ENCODE measurements around the gene PLA2G12B.
"Not testable (repeated sequence)": the region's sequence is repeated elsewhere in the genome, so short reads cannot be mapped to it uniquely, and the experiment has no call there.

Gene PLA2G12B

GRCh38 chr10:72954596-72955554 is at the start of gene PLA2G12B:
Gene PLA2G12B, minus strand, starts transcription at chr10:72954806. Its CDS starts 121 bp downstream, at chr10:72954685.
- DNase-seq (ENCODE audit: low read depth in 1 of 2, low spot score in 1 of 2): no peak

DNA sequence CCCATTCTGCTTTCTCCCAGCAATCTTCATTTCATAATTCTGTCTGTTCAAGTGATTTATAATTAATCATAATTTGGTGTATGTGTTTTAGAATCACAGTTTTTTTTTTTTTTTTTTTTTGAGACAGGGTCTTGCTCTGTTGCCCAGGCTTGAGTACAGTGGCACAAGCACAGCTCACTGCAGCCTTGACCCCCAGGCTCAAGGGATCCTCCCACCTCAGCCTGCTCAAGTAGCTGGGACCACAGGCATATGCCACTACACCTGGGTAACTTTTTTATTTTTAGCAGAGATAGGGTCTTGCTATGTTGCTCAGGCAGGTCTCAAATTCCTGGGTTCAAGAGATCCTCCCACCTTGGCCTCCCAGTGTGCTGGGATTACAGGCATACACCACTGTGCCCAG is 49.2 kb upstream of the PLA2G12B start:
- DNase-seq (ENCODE audit: low read depth in 1 of 2, low spot score in 1 of 2): no peak

DNA sequence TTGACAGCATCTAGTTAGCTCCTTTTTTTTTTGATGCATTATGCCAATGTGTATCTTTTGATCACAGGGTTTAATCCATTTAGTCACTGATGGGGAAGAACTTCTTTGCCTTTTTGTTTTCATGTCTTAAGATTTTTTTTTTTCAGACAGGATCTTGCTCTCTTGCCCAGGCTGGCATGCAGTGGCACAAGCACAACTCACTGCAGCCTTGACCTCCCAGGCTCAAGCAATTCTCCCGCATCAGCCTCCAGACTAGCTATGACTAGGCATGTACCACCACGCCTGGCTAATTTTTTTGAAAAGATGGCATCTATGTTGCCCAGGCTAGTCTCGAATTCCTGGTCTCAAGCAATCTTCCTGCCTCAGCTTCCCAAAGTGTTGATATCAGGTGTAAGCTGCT is 46.4 kb upstream of the PLA2G12B start:
- no peak for DNase-seq (ENCODE audit: low read depth in 1 of 2, low spot score in 1 of 2)

DNA sequence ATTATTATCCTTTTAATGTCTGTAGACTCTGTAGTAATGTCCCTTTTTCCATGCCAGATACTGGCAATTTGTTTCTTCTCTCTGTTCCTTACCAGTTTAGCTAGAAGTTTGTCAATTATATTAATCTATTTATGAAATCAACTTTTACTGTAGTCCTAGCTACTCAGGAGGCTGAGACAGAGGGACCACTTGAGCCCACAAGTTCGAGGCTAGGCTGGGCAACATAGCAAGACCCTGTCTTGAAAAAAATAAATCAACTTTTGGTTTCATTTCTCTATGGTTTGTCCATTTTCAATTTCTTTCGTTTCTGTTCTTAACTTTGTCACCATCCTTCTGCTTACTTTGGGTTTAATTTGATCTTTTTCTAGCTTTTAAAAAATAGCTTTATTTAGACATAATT is 42.5 kb upstream of the PLA2G12B start:
- no peak for DNase-seq (ENCODE audit: low read depth in 1 of 2, low spot score in 1 of 2)

DNA sequence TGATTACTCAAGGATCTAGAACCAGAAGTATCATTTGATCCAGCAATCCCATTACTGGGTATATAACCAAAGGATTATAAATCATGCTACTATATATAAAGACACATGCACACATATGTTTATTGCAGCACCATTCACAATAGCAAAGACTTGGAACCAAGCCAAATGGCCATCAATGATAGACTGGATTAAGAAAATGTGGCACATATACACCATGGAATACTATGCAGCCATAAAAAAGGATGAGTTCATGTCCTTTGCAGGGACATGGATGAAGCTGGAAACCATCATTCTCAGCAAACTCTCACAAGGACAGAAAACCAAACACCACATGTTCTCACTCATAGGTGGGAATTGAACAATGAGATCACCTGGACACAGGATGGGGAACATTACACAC is 40.9 kb upstream of the PLA2G12B start:
- DNase-seq (ENCODE audit: low read depth in 1 of 2, low spot score in 1 of 2): not testable (repeated sequence)

GRCh38 chr10:72989771-72990170 is 35.2 kb upstream of the PLA2G12B start:
- not testable (repeated sequence) for DNase-seq (ENCODE audit: low read depth in 1 of 2, low spot score in 1 of 2)

- DNase-seq (ENCODE audit: low read depth in 1 of 2, low spot score in 1 of 2): not testable (repeated sequence)
These were observed 30.0 kb upstream of the PLA2G12B start for GRCh38 chr10:72984618-72985017.

DNA sequence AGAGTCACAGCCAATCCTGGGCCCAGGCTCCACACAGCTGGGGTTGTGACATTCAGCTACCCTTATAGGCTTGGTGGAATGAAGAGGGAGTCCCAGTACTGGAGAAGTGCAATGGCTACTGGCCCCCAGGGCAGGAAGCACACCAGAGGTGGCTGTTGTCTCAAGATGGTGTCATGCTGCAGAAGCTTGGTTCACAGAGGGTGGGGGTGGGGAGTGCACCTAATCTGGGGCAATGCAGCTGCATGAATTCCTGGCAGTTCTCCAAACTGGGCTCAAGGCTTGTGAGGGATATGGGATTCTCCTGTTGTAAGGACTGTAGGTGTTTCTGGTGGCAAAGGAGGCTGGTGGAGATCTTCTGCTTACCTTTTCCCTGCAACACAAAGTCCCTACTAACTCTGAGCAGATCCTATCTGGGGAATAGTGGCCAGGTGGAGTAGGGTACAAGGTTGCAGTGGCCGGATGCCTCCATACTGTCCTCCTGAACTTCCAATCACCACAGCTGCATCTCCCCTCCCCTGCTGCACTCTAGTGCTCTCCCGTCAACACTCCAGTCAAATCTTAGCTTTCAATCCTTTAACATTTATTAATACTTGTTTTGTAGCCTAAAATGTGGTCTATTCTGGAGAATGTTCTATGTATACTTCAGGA is 27.4 kb upstream of the PLA2G12B start:
- no peak for DNase-seq (ENCODE audit: low read depth in 1 of 2, low spot score in 1 of 2)

GRCh38 chr10:72981028-72981881 is 26.6 kb upstream of the PLA2G12B start:
- no peak for DNase-seq (ENCODE audit: low read depth in 1 of 2, low spot score in 1 of 2)

DNA sequence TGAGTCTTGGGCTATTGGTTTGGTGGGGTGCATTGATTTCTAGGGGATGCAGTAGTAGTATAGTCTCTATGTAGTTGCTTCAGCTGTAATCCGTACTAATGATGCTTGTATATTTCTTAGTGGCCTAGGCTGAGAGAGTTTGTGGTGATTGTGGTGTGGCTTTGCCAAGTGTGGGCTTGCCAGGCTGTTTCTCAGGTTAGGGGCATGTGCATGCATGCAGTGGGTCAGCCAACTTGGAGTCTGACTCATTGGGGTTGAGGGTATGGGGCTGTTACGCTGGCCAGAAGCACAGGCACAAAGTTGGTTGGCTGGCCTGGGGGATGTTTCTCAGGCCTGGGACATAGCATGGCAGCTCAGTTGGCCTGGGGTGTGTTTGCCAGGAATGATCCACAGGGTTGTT is 25.7 kb upstream of the PLA2G12B start:
- no peak for DNase-seq (ENCODE audit: low read depth in 1 of 2, low spot score in 1 of 2)

- no peak for DNase-seq (ENCODE audit: low read depth in 1 of 2, low spot score in 1 of 2)
These were observed 25.1 kb upstream of the PLA2G12B start for GRCh38 chr10:72979709-72980108.

DNA sequence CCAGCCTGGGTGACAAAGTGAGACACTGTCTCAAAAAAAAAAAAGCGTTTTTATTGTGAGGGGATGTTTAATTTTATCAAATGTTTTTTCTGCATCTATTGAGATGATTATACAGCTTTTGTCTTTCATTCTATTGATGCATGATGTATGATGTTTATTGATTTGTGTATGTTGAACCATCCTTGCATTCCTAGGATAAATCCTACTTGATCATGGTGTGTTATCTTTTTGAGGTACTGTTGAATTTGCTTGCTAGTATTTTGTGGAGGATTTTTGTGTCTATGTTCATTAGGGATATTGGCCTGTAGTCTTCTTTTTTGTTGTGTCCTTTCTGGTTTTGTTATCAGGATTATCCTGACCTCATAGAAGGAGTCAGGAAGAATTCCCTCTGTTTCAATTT is 22.3 kb upstream of the PLA2G12B start:
- no peak for DNase-seq (ENCODE audit: low read depth in 1 of 2, low spot score in 1 of 2)

DNA sequence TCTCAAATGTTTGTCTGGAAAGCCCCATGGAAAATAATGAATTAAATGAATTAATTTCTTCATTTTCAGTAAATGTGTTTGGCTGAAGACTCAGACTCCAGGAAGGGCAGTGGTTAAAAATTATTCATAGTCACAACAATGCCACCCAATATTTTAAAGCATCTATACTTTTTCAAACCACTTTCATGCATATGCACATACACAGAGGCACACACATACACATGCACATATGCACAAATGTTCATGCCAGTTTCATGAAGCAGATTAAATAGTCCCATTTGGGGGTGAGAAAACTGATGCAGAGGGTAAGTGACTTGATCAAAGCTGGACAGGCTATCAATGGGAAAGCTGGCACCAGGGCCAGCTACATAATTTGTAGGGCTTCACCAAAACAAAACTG is 1.4 kb upstream of the PLA2G12B start:
- DNase-seq (ENCODE audit: low read depth in 1 of 2, low spot score in 1 of 2): no peak

DNA sequence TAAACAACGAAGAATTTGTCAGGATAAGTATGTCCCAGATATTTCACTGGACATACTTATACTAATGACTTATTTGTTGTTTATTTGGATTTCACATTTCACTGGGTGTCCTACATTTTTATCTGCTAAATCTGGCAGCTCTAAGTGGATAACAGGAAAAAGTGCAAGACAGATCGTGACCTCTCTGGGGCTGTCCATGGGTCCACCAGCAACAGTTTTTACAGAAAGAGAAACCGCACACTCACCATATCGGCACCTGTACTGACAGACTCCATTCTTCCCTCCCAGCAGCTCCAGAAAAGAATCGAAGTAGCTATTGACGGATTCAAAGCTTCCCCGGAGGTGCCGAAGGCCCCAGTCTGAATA is 393 bp downstream of the PLA2G12B start:
- DNase-seq (ENCODE audit: low read depth in 1 of 2, low spot score in 1 of 2): no peak

DNA sequence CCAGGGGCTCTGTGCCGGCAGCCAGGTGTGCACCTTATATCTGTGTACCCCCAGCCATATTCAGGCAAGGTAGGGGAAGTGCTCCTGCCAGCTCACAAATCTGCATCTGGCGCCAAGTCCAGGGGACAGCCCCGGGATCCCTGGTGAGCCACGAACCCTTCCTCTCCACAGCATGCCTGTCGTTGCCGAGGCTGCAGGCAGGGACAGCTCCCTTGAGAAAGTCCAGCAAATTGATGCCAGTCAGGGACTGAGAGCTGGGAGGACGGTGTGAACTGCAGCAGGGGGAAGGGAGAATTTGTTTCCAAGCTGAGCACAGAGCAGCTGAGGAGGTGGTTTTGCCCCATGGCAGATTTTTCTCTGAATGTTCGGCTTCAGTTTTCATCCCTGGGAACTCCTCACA is 919 bp downstream of the PLA2G12B start:
- DNase-seq (ENCODE audit: low read depth in 1 of 2, low spot score in 1 of 2): no peak

- DNase-seq (ENCODE audit: low read depth in 1 of 2, low spot score in 1 of 2): no peak
These were observed 1.9 kb downstream of the PLA2G12B start for GRCh38 chr10:72952642-72953158.

DNA sequence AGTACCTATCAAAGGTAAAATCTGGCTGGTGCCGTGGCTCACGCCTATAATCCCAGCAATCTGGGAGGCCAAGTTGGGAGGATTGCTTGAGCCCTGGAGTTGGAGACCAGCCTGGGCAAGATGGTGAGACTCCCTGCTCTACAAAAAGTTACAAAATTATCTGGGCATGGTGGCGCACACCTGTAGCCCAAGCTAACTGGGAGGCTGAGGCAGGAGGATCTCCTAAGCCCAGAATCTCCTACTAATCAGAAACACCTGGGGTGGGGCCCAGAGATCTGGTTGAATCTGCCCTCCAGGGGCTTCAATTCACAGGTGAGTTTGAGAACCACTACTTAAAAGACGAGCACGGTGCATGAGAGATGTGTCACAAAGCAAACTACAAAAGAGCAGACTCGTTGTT is 2.4 kb downstream of the PLA2G12B start:
- no peak for DNase-seq (ENCODE audit: low read depth in 1 of 2, low spot score in 1 of 2)

GRCh38 chr10:72951760-72952159 is 2.8 kb downstream of the PLA2G12B start:
- DNase-seq (ENCODE audit: low read depth in 1 of 2, low spot score in 1 of 2): no peak

DNA sequence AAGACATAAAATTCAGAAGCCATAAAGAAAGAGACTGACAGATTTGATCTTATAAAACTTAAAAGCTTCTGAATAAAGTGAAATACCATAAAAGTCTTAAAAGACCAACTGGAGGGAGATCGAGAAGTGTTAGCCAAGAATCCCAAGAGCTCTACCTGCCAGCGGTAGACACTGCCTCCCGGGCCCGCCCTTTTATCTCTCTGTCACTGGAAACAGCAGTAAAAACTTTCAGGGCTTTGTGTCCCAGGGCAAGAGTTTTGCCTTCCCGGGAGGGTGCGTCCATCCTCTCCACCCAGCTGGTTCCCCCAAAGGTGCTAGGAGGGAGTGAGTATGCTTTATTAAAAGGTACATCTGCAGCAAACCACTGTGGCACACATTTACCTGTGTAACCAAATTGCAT is 5.8 kb downstream of the PLA2G12B start:
- DNase-seq (ENCODE audit: low read depth in 1 of 2, low spot score in 1 of 2): no peak

DNA sequence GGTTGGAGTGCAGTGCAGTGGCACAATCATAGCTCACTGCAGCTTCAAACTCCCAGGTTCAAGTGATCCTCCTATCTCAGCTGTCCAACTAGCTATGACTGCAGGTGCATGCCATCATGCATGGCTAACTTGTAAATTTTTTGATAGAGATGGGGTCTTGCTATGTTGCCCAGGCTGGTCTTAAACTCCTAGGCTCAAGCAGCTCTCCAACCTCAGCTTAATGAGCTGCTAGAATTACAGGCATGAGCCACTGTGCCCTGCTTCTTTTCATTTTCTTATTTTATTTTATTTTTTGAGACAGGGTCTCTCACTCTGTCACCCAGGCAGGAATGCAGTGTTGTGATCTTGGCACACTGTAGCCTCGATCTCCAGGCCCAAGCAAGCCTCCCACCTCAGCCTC is 7.6 kb downstream of the PLA2G12B start:
- DNase-seq (ENCODE audit: low read depth in 1 of 2, low spot score in 1 of 2): no peak

DNA sequence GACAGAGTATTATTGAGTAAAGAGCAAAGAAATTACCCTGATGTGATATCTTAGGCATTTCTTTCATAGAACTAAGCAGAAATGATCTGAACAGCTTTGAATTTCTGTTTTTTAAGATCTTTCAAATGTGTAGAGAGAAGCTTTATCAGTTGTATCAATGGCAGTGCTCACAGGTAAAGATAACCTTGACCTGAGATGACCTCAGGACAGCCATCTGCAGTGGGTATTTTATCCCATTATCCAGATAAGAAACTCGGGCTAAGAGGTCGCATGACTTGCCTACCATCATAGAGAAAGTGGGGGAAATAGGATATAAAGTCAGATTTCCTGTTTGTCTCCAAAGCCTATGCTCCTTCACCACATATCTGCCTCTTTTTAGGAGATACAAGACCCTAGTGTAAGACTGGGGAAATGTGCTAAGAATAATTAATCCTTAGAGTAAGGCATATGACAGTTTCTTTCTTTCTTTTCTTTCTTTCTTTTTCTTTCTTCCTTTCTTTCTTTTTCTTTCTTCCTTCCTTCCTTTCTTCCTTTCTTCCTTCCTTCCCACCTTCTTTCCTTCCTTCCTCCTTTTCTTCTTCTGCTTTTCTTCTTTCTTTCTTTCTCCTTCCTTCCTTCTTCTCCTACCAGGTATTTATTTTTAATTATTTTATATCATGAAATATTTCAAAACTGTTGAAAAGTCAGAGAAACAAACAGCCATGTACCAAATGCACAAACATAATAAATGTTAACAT is 10.9 kb downstream of the PLA2G12B start:
- DNase-seq (ENCODE audit: low read depth in 1 of 2, low spot score in 1 of 2): no peak
